ENCODE results near the gene SCLT1. TPM values are rescaled to one million over a fixed set of nuclear protein-coding genes. Genes with fewer than 3 reads are reported as not detected.

SCLT1 gene
- total RNA-seq, 1 experiment from 2014 or later = 11.3 TPM

GRCh38 chr4:128983771-128984485, 109.4 kb downstream of the SCLT1 start:
- Histone ChIP-seq H3K4ac (ENCODE audit: low read depth, low read length) (no peak overlapping the region), H3K27me3 (ENCODE audit: insufficient read depth, low read length) (no peaks in the 10 kb centered on the region), H3K79me1 (ENCODE audit: insufficient read depth, low read depth, low read length, poor library complexity, severe bottlenecking) (no peaks in the 10 kb centered on the region), H2AFZ (ENCODE audit: low read length) (no peak overlapping the region), H2AK5ac (ENCODE audit: insufficient read length, low read length) (no peak overlapping the region), H3T11ph (ENCODE audit: low read length) (no peak overlapping the region), H2BK120ac (ENCODE audit: low read depth, low read length, poor library complexity, severe bottlenecking) (no peak overlapping the region), H3K9ac (ENCODE audit: extremely low read depth, insufficient read length, low read length) (no peak overlapping the region), H3K27ac (ENCODE audit: insufficient read length, low read depth, low read length) (no peak overlapping the region), H3K14ac (ENCODE audit: insufficient read depth, low read length) (no peak overlapping the region), H3K79me2 (ENCODE audit: insufficient read depth, low read length) (no peaks in the 10 kb centered on the region), H4K91ac (ENCODE audit: insufficient read length, low read depth, low read length) (no peak overlapping the region), H3K4me1 (ENCODE audit: insufficient read depth, low read length) (no peaks in the 10 kb centered on the region), H2BK15ac (ENCODE audit: low read depth, low read length) (no peak overlapping the region), H3K23ac (ENCODE audit: insufficient read length, low read depth, low read length) (no peak overlapping the region), H2BK5ac (ENCODE audit: insufficient read length, low read length) (no peak overlapping the region), H3K4me2 (ENCODE audit: insufficient read depth, insufficient read length, low read length) (no peak overlapping the region), H4K5ac (ENCODE audit: insufficient read length, low read depth, low read length) (no peak overlapping the region), H3K56ac (ENCODE audit: insufficient read length, low read depth, low read length) (no peak overlapping the region), H3K9me3 (ENCODE audit: control insufficient read depth, low read depth, low read length) (no peaks in the 10 kb centered on the region), H3K18ac (ENCODE audit: insufficient read length, low read depth, low read length) (no peak overlapping the region), H4K20me1 (ENCODE audit: control insufficient read depth, insufficient read depth, insufficient read length) (no peaks in the 10 kb centered on the region), H4K8ac (replicated peaks; ENCODE audit: insufficient read length, low read depth, low read length) (no peak overlapping the region), H2BK20ac (ENCODE audit: low read depth, low read length, poor library complexity, severe bottlenecking) (no peak overlapping the region), H2BK12ac (ENCODE audit: insufficient read length, low read depth, low read length) (no peak overlapping the region), H3K23me2 (ENCODE audit: insufficient read length, low read depth, low read length, poor library complexity, severe bottlenecking) (no peaks in the 10 kb centered on the region)
- peaks cover 0 to 5% (median 0%) of the 10 kb centered on the region in 3 experiments; a peak in 3 of 7 replicates for H3K36me3 Mint-ChIP-seq (ENCODE audit: insufficient read depth in 1 of 3, low read depth in 3 of 3)
- no peaks in the 10 kb centered on the region for H3K27me3 Mint-ChIP-seq (ENCODE audit: low read depth)
- H3K9me3 Mint-ChIP-seq = peaks cover 0 to 3% of the 10 kb centered on the region in 2 experiments; a peak in 1 of 5 replicates
- WGBS (ENCODE audit: extremely low coverage, insufficient read length, low lambda C conversion rate) = no CpG with 5 or more reads among the region's 2 CpGs
- no peak for TF ChIP-seq CTCF (conservative IDR thresholded peaks at IDR 0.05)
- DNase-seq = no peak
- H3K4me3 Mint-ChIP-seq = no peak overlapping the region
- no peak overlapping the region for H3K27ac Mint-ChIP-seq
- peaks cover 0 to 2% of the 10 kb centered on the region in 2 experiments; a peak in 1 of 4 replicates for H3K4me1 Mint-ChIP-seq
